Activated T-cell treated with anti-CD3 and anti-CD28 coated beads for 24 hours (primary cell): ENCODE results near the gene SUPT20H.
A peak's percentile ranks its signal among the peaks of the same experiment; 100 is the strongest.

ENCODE experiments used
- DNase-seq: peaks from one replicate; pipeline ENCODE4 v3.0.0-alpha.2; 2020; ENCODE audit warnings: low read depth

SUPT20H gene

GRCh38 chr13:37058910-37059847 is at the start of gene SUPT20H:
Gene SUPT20H, minus strand, starts transcription at chr13:37059688. Its CDS starts 8,198 bp downstream, at chr13:37051490.
- peak; percentile 95 for DNase-seq

DNA sequence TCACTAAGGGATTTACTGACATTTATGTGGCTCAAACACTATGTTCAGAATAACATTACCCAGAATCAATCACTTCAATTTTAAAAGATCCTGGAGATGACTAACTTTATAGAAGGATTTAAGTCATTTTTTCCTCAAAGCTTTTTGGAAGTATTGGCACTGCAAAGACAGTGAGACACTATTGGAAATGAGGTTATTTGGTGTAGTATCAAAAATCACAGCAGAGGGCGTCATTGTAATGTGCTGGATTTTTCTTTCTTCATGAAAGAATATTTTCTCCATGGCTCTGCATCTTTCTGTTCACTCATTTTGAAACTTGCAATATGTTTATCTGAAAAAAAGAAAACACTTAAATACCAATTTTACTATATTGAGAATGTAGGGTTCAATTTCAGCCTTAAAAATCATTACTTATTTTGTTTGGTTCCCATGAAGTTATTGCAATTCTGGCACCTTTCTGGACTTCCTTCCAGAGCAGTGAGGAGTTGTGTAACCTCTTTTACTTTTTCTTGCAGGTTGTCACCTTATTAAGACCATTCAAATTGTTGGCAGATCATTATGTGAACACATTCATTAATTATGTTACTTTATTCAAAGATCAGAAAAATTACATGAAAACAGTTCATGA is 49.7 kb upstream of the SUPT20H start:
- no peak for DNase-seq

GRCh38 chr13:37107868-37108267 is 48.4 kb upstream of the SUPT20H start:
- no peak for DNase-seq

- DNase-seq, result no peak
These were observed 48.0 kb upstream of the SUPT20H start for GRCh38 chr13:37107456-37107855.

DNA sequence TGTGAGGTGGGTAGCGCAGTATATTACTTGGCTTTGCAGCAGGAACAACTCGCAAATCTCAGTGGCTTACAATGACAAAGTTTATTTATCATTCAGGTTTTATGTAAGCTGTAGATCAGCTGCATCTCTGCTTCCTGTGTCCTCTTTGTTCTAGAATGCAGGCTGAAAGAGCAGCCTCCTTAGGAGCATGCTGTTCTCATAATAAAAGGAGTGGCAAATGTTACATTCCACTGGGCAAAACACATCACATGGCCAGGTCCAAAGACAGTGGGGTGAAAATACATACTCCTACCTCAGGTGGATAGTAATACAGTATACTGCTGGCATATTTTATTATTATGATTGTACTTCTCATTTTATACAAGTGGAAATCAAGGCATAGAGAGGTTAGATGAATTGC is 47.2 kb upstream of the SUPT20H start:
- DNase-seq, result no peak

DNA sequence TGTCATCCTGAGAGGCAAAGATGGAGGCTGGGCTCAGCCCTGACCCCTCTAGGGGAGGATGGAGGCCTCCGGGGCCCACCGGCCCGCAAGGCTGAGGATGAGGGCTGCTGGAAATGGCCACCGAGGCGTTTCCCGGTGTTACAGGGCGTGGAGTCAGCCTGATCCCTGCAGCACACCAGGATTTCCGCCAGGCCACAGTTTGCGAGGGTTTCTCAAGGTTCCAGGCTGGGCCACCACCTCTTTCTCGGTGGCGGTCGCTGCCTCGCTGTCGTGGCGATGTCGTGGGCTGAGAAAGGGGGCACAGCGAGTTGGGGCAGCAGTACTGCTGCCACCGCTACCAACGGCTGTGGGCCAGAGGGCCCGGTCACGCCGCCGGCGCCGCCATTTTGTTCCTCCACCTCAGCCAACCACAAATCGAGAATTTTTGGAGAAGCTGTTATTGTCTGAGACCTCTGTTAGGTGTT is 45.8 kb upstream of the SUPT20H start, which contains the start of gene CSNK1A1L:
CSNK1A1L (minus strand) TSS at position 414 of the 464 bp plus-strand sequence; CDS start at position 6, 408 bp downstream.
- DNase-seq, result no peak

DNA sequence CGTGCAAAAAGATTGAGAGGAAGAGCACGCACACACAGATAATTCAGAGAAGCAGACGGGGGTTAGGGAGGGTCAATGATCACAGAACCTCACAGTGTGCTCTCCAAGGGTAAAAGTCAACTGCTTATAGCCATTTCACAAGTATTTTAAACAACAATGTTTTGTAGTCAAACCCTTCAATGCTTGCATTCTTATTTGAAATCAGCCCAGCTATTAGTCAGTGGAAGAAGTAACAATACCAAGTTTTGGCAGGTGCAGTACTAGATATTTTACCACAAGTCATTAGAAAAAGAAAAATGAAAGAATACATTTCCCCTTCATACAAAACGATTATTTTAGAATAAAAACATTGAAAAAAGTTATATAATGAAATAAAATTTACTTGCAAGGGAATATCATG is 43.4 kb upstream of the SUPT20H start:
- no peak for DNase-seq

- no peak for DNase-seq
These were observed 41.7 kb upstream of the SUPT20H start for GRCh38 chr13:37101201-37101600.

GRCh38 chr13:37100731-37101130 is 41.2 kb upstream of the SUPT20H start:
- no peak for DNase-seq

- DNase-seq, result no peak
These were observed 37.6 kb upstream of the SUPT20H start for GRCh38 chr13:37097076-37097475.

GRCh38 chr13:37094840-37095239 is 35.4 kb upstream of the SUPT20H start:
- DNase-seq, result no peak

DNA sequence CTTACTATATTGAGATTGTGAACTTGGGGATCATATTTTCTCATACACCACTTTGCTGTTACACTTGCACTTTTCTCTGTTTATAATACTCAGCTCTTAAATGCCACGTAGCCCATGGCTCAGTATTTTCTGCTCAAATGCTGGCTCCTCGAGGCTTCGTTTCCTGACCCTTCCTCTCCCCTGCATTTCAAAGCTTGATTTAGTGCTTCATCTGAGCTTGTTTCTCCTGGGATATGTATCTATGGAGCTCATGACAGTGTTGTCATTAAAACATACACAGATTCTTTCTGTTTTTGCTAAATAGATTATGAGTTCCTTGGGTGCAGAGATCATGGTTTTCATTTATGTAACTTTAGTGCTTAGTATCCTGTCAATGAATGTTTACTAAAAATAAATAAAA is 34.6 kb upstream of the SUPT20H start:
- DNase-seq, result no peak

GRCh38 chr13:37091835-37092234 is 32.3 kb upstream of the SUPT20H start:
- no peak for DNase-seq

DNA sequence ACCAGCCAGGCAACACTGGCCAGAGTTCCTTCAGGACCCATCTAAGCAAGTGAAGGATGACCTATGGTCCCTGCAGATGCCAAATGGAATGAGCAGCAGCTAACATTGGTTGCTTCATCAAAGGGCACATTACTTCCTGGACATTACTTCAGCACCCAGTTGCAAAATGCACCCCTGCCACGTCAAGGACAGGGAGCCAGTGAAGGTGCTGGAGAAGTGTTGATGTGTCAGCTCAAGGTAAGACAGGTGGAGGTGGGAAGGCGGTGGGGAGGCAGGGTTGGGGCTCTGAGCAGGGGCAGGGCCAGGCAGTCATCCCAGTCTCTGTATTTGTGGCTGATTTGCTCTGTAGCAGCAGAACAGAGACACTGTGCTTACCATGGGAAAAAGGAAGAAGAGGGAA is 31.4 kb upstream of the SUPT20H start:
- DNase-seq, result no peak

DNA sequence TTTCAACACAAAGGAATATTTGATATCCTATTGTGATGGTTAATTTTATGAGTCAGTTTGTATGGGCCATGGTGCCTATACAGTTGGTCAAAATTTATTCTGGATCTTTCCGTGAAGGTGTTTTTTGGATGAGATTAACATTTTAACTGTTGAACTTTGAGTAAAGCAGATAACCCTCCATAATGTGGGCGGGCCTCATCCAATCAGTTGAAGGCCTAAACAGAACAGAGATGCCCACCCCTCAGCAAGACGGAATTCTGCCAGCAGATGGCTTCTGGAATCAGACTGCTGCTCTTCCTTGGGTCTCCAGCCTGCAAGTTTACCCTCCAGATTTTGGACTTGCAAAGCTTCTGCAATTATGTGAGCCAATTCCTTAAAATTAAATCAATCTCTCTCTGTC is 30.0 kb upstream of the SUPT20H start:
- no peak for DNase-seq

DNA sequence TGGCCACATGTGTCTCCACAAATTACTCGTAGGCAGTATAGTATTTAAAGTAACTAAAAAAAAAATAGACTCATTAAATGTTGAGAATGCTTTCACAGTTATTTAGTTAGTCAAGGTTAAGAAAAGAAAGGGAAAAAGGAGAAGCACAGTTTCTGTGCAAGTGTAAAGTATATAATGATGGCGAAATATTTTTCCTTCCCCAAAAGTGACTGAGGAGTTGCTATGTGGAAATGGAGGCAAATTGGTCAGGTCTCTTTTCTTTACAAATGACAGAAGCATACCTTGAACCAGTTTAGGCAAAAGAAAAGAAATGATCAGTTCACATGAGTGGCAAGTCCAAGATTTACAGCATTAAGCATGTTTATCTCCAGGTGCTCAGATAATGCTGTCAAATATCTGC is 28.0 kb upstream of the SUPT20H start:
- no peak for DNase-seq

GRCh38 chr13:37085606-37086005 is 26.1 kb upstream of the SUPT20H start:
- DNase-seq, result no peak

DNA sequence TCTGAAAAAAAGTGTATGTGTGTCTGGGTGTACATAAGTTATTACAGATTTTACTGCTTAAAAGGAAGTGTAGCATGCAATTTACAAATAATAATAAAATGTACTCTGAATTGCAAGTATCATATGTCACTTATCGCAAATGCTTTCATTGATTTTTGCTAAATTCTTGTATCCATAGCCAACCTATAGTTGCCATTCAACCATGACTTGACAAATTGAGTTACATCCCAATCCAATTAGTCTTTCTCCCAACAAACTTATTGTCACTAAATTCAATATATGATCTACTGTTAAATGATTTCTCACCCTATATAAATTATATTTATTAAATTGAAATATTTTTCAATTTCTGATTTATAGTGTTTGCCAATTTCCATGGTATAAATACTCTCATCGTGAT is 17.3 kb upstream of the SUPT20H start:
- DNase-seq, result no peak

GRCh38 chr13:37075164-37075563 is 15.7 kb upstream of the SUPT20H start:
- DNase-seq, result no peak

DNA sequence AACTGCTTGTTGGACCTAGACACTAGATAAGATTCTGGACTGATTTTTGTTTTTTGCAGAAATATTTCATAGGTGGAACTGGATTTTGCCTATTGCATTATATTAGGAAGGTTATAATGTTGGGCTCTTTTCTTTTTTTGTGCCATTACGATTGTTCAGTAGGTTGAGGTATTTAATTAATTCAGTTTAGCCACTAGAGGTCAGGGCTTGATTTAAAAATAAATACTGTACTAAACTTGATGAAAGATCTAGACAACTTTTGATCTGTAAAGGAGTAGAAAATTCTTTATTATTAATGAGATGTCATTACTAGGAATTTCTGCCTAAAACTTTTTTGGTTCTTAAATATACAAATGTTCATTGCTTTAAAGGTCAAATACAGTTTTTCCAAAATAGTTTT is 15.2 kb upstream of the SUPT20H start:
- DNase-seq, result no peak

- DNase-seq, result no peak
These were observed 12.5 kb upstream of the SUPT20H start for GRCh38 chr13:37072024-37072423.

DNA sequence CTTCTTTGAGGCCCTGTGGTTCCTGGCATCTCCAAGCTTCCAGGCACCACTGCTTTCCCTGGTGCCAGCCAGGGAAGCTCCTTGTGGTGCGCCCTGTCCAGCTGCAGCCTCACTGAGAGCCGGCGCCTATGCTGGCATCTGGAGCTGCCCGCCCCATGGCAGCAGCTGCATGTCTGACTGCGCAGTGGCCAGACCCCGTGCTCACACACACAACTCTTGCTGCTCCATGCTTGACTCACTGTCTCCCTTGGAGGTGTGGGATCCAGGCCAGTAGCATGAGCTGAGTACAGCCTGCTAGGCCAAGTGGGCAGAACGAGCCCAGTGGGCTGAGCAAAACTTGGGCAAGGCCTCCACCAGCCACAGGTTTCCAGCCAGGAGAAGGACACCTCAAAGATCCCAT is 11.5 kb upstream of the SUPT20H start:
- DNase-seq, result no peak

DNA sequence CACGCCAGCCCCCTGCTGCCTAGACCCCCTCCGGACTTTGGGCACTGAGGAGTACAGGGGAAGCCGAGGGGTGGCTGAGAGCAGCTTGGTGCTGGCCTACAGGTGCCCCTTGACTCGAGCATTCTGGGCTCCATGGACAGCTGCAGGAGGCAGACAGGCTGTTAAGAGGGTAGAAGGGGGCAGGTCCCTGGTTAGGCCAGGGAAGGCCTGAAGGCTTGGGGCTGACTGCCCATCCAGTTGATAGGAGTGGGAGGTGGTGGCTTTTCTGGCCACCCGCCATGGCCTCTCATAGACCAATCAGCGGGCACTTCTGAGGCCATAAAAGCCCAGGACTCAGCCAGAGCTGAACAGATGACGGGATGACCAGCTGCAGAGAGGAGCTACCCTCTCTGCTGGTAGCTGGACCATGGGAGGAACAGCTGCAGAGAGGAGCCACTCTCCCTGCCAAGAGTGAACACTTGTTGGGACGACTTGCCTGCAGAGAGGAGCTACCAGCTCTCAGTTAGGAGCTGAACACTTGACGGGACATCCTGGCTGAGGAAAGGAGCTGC is 10.7 kb upstream of the SUPT20H start:
- no peak for DNase-seq
